Activated CD4-positive, alpha-beta memory T cell treated with anti-CD3 and anti-CD28 coated beads, Interleukin-2, amount 10 ng/mL, durations not matched to agents 7 days and 5 days (primary cell): ENCODE results near the gene CDK18. TPM values are rescaled to one million over a fixed set of nuclear protein-coding genes. Genes with fewer than 3 reads are reported as not detected.

Experiments used
- CTCF ChIA-PET: fragments of 350-600 bp; sonication (Branson Sonifier 250); formaldehyde crosslinking; loops from one replicate; lab custom pipeline; 2021; ENCODE audit warnings: antibody characterized with exemption, inconsistent platforms; lab: Charles Lee
- POLR2A ChIA-PET: fragments of 350-600 bp; sonication (Branson Sonifier 250); formaldehyde crosslinking; loops from one replicate; lab custom pipeline; 2021; ENCODE audit warnings: antibody characterized with exemption; lab: Charles Lee
- DNase-seq: peaks from one replicate; pipeline ENCODE4 v3.0.0-alpha.2; 2020
- H3K27ac Mint-ChIP-seq: one replicate; pipeline ENCODE4 v1.8.0; 2021; ENCODE audit warnings: mild to moderate bottlenecking, mixed read lengths
- H3K27me3 Mint-ChIP-seq: one replicate; pipeline ENCODE4 v1.8.0; 2021; ENCODE audit warnings: mixed read lengths
- H3K36me3 Mint-ChIP-seq: one replicate; pipeline ENCODE4 v1.8.0; 2021; ENCODE audit warnings: low read depth, mixed read lengths
- H3K4me1 Mint-ChIP-seq: one replicate; pipeline ENCODE4 v1.8.0; 2021; ENCODE audit warnings: mixed read lengths
- H3K4me3 Mint-ChIP-seq: one replicate; pipeline ENCODE4 v1.8.0; 2021; ENCODE audit warnings: mild to moderate bottlenecking, mixed read lengths
- H3K9me3 Mint-ChIP-seq: one replicate; pipeline ENCODE4 v1.8.0; 2021; ENCODE audit warnings: mixed read lengths
- total RNA-seq, 2 experiments: library from RNA; stranded (reverse); gene quantifications; one replicate each; pipeline ENCODE4 v1.2.3, GENCODE V29; 2021

Gene CDK18
- total RNA-seq, 2 experiments from 2014 or later, result 1.1 to 1.4 TPM

GRCh38 chr1:205531191-205532025 is 26.9 kb downstream of the CDK18 start:
- Mint-ChIP-seq H3K4me1 (peaks cover 8% of the 10 kb centered on the region), H3K4me3 (no peak overlapping the region), H3K27me3 (peaks cover 4% of the 10 kb centered on the region), H3K27ac (no peak overlapping the region), H3K9me3 (no peaks in the 10 kb centered on the region), H3K36me3 (no peaks in the 10 kb centered on the region)
- CTCF ChIA-PET, result interaction anchor here (0.7 to 6.5 kb wide), 6 partner anchors 29 to 126 kb away, joined by 3 to 66 read pairs (median 4); no protein-coding TSS in a partner anchor
- DNase-seq, result no peak
- POLR2A ChIA-PET, result interaction anchor here (1.6 kb wide), 1 partner anchor 13 kb away, joined by 5 read pairs; no protein-coding TSS in a partner anchor

GRCh38 chr1:205532026-205532898 is 27.8 kb downstream of the CDK18 start:
- ChIA-PET CTCF (interaction anchor here (1.2 to 6.5 kb wide), 3 partner anchors 29 to 125 kb away, joined by 4 to 66 read pairs (median 4); no protein-coding TSS in a partner anchor), POLR2A (no interaction called here)
- no peaks in the 10 kb centered on the region for H3K9me3 Mint-ChIP-seq

GRCh38 chr1:205532996-205533735 is 28.7 kb downstream of the CDK18 start:
- H3K9me3 Mint-ChIP-seq, result no peaks in the 10 kb centered on the region
- no peaks in the 10 kb centered on the region for H3K36me3 Mint-ChIP-seq
- POLR2A ChIA-PET, result no interaction called here
- H3K27ac Mint-ChIP-seq, result no peak overlapping the region
- no peak for DNase-seq
- H3K4me1 Mint-ChIP-seq, result peaks cover 18% of the 10 kb centered on the region
- no peak overlapping the region for H3K4me3 Mint-ChIP-seq
- CTCF ChIA-PET, result interaction anchor here (1.3 to 6.5 kb wide), 2 partner anchors 10 to 124 kb away, joined by 4 to 66 read pairs; no protein-coding TSS in a partner anchor
- peaks cover 6% of the 10 kb centered on the region for H3K27me3 Mint-ChIP-seq

More at GRCh38 chr1:205532026-205532898, 27.8 kb downstream of the CDK18 start:
- Mint-ChIP-seq H3K36me3 (no peaks in the 10 kb centered on the region), H3K27ac (no peak overlapping the region), H3K4me3 (no peak overlapping the region), H3K4me1 (peaks cover 17% of the 10 kb centered on the region), H3K27me3 (peaks cover 6% of the 10 kb centered on the region)
- no peak for DNase-seq

- peaks cover 6% of the 10 kb centered on the region for H3K27me3 Mint-ChIP-seq
- no peak for DNase-seq
- H3K4me1 Mint-ChIP-seq, result peaks cover 18% of the 10 kb centered on the region
- H3K9me3 Mint-ChIP-seq, result no peaks in the 10 kb centered on the region
- H3K27ac Mint-ChIP-seq, result no peak overlapping the region
- ChIA-PET POLR2A (no interaction called here), CTCF (interaction anchor here (1.3 to 6.5 kb wide), 2 partner anchors 10 to 123 kb away, joined by 4 to 66 read pairs; no protein-coding TSS in a partner anchor)
- H3K36me3 Mint-ChIP-seq, result no peaks in the 10 kb centered on the region
- no peak overlapping the region for H3K4me3 Mint-ChIP-seq
These were observed 29.4 kb downstream of the CDK18 start for GRCh38 chr1:205533748-205534443.

GRCh38 chr1:205534444-205534985 is 30.0 kb downstream of the CDK18 start:
- Mint-ChIP-seq H3K27ac (no peak overlapping the region), H3K4me1 (peaks cover 16% of the 10 kb centered on the region), H3K4me3 (no peak overlapping the region), H3K36me3 (no peaks in the 10 kb centered on the region), H3K9me3 (no peaks in the 10 kb centered on the region), H3K27me3 (peaks cover 6% of the 10 kb centered on the region)
- POLR2A ChIA-PET, result no interaction called here
- CTCF ChIA-PET, result interaction anchor here (1.3 to 6.5 kb wide), 2 partner anchors 11 to 123 kb away, joined by 4 to 66 read pairs; no protein-coding TSS in a partner anchor
- DNase-seq, result no peak

GRCh38 chr1:205535096-205535495 is 30.6 kb downstream of the CDK18 start:
- Mint-ChIP-seq H3K27ac (no peak overlapping the region), H3K36me3 (no peaks in the 10 kb centered on the region), H3K9me3 (no peaks in the 10 kb centered on the region), H3K4me1 (peaks cover 14% of the 10 kb centered on the region), H3K4me3 (no peak overlapping the region), H3K27me3 (peaks cover 6% of the 10 kb centered on the region)
- ChIA-PET CTCF (interaction anchor here (0.8 kb wide), 1 partner anchor 123 kb away, joined by 3 read pairs; no protein-coding TSS in a partner anchor), POLR2A (no interaction called here)
- DNase-seq, result no peak

DNA sequence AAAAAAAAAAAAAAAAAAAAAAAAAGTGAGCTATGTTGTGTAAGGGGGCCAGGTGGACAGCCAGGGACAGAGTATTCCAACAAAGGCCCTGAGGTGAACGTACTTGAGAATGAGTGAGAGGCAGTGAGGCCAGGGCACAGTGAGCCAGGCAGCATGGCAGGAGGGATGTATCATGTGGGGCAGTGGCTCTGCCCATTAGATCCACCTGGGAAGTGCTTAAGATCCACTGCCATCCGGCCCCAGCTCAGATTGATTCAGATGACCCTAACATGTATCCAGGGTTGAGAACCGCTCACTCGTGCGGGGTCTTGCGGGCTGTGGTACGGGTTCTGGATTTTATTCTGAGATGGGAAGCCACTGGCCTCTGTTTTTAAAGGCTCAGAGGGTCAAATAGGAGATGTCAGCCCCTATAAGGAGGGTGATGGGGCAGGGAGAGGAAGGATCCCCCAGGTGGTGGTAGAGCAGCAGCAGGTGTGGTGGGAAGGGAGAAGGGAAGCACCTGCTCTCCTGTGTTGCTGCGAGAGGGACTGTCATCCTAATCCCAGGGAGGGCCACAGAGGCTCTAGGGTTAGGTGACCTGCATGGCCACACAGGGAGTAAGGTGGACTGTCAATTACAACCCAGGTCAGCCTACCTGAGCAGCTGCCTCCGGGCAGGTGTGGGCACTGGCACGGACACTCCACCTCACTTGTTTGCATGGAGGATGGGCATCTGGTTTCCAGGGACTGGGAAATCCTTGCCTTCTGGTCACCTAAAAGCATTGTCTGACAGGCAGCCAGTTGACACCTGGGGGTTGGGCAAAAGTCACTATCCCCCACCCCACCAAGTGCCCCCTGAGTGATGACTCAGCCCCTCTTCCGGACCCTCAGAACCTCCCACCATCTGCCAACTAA is 31.6 kb downstream of the CDK18 start:
- ChIA-PET POLR2A (interaction anchor here (1.0 kb wide), 1 partner anchor 96 kb away, joined by 3 read pairs; the partner anchor contains the start of gene ELK4), CTCF (interaction anchor here (0.6 to 0.9 kb wide), 4 partner anchors 10 to 441 kb away, joined by 3 to 6 read pairs (median 4); no protein-coding TSS in a partner anchor)
- Mint-ChIP-seq H3K27ac (no peak overlapping the region), H3K4me1 (peaks cover 14% of the 10 kb centered on the region), H3K27me3 (peaks cover 4% of the 10 kb centered on the region), H3K36me3 (no peaks in the 10 kb centered on the region), H3K4me3 (no peak overlapping the region), H3K9me3 (no peaks in the 10 kb centered on the region)
- DNase-seq, result no peak

GRCh38 chr1:205536759-205537361 is 32.4 kb downstream of the CDK18 start:
- ChIA-PET CTCF (interaction anchor here (0.6 to 1.6 kb wide), 3 partner anchors 8 to 67 kb away, joined by 3 to 7 read pairs (median 5); no protein-coding TSS in a partner anchor), POLR2A (interaction anchor here (0.6 to 1.0 kb wide), 2 partner anchors 95 to 312 kb away, joined by 3 read pairs; partner anchors contain the start of gene ELK4)
- Mint-ChIP-seq H3K4me3 (no peak overlapping the region), H3K27ac (no peak overlapping the region), H3K27me3 (peaks cover 11% of the 10 kb centered on the region), H3K36me3 (no peaks in the 10 kb centered on the region), H3K4me1 (peaks cover 14% of the 10 kb centered on the region), H3K9me3 (no peaks in the 10 kb centered on the region)
- no peak for DNase-seq

GRCh38 chr1:205537386-205538018 is 33.0 kb downstream of the CDK18 start:
- H3K9me3 Mint-ChIP-seq, result no peaks in the 10 kb centered on the region
- no peak overlapping the region for H3K4me3 Mint-ChIP-seq
- H3K36me3 Mint-ChIP-seq, result no peaks in the 10 kb centered on the region
- H3K27ac Mint-ChIP-seq, result no peak overlapping the region
- peaks cover 14% of the 10 kb centered on the region for H3K4me1 Mint-ChIP-seq
- no peak for DNase-seq
- H3K27me3 Mint-ChIP-seq, result peaks cover 16% of the 10 kb centered on the region
- ChIA-PET POLR2A (interaction anchor here (0.5 to 0.6 kb wide), 2 partner anchors 85 to 313 kb away, joined by 3 read pairs; no protein-coding TSS in a partner anchor), CTCF (interaction anchor here (0.6 to 1.6 kb wide), 4 partner anchors 8 to 95 kb away, joined by 3 to 7 read pairs (median 4); partner anchors contain the start of gene ELK4)
